GM19372 (cell line): Measurements from ENCODE around the gene BMP7.

Experiments
- ATAC-seq: cut with Tn5 transposase; IDR thresholded peaks from one replicate; pipeline ENCODE4 v1.9.1; 2021; ENCODE audit warnings: mild to moderate bottlenecking, low read depth, moderate library complexity; ENCODE audit not compliant: unreplicated experiment

The BMP7 gene

GRCh38 chr20:57138198-57138995, 128.0 kb downstream of the BMP7 start:
- no peak for ATAC-seq

GRCh38 chr20:57137676-57138075, 128.8 kb downstream of the BMP7 start:
- ATAC-seq = no peak

- ATAC-seq = no peak
Measured at GRCh38 chr20:57136734-57137133, 129.7 kb downstream of the BMP7 start.

- no peak for ATAC-seq
Measured at GRCh38 chr20:57135875-57136274, 130.6 kb downstream of the BMP7 start.

GRCh38 chr20:57134804-57135203, 131.6 kb downstream of the BMP7 start:
- no peak for ATAC-seq

- ATAC-seq = no peak
Measured at GRCh38 chr20:57133926-57134650, 132.4 kb downstream of the BMP7 start.

GRCh38 chr20:57131601-57132391, 134.6 kb downstream of the BMP7 start:
- no peak for ATAC-seq

- ATAC-seq = no peak
Measured at GRCh38 chr20:57131077-57131476, 135.4 kb downstream of the BMP7 start.

GRCh38 chr20:57130160-57130772, 136.2 kb downstream of the BMP7 start:
- ATAC-seq = no peak

- no peak for ATAC-seq
Measured at GRCh38 chr20:57129303-57129702, 137.1 kb downstream of the BMP7 start.

GRCh38 chr20:57128044-57128757, 138.2 kb downstream of the BMP7 start:
- ATAC-seq = no peak

GRCh38 chr20:57126481-57127092, 139.9 kb downstream of the BMP7 start:
- ATAC-seq = no peak

GRCh38 chr20:57124800-57125517, 141.5 kb downstream of the BMP7 start:
- no peak for ATAC-seq

GRCh38 chr20:57124366-57124765, 142.1 kb downstream of the BMP7 start:
- ATAC-seq = no peak

- ATAC-seq = no peak
Measured at GRCh38 chr20:57123504-57123903, 142.9 kb downstream of the BMP7 start.

- ATAC-seq = no peak
Measured at GRCh38 chr20:57122536-57123489, 143.6 kb downstream of the BMP7 start.

GRCh38 chr20:57118964-57119363, 147.5 kb downstream of the BMP7 start:
- no peak for ATAC-seq
